ENCODE measurements around the gene C22orf39.

The C22orf39 gene

DNA sequence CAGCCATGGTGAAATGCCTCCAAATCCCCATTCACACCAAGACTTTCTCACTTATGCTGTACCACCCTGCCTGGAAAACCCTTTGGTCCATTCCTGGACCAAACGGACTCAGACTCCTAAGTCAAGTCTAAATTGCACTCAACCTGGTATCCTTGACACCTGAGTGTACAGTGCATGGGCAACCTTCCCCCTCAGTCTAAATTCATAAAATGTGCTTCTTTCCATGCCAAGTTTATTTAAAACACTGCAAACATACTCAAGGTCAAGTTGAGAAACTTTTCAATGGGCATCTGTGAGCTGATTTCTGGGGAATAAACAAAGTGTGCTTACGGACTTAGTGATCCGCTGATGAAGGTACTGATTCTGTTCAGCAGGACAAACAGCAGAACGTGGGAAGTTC is 42.4 kb downstream of the C22orf39 start:
- in situ Hi-C loops (cut with HindIII; ENCODE audit: low sequenced_read_pairs): no loop called here

DNA sequence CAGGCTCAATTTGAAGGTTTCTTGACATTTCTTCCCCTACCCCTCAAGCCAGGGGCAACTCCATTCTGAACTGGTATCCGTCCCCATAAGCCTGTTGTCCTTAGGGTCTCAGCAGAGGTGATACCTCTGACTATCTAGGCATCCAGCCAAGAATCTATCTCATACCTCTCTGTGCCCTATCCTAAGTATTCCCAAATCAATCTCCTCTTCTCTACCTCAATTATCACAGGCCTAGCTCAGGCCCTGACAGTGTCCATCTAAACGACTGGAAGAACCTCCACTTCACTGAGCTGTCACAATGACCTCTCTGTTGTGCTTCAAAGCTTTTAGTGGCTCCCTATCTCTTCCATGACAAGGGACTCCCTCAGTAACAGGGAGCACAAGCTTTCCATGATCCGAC is 42.8 kb downstream of the C22orf39 start:
- in situ Hi-C loops (cut with HindIII; ENCODE audit: low sequenced_read_pairs): no loop called here

DNA sequence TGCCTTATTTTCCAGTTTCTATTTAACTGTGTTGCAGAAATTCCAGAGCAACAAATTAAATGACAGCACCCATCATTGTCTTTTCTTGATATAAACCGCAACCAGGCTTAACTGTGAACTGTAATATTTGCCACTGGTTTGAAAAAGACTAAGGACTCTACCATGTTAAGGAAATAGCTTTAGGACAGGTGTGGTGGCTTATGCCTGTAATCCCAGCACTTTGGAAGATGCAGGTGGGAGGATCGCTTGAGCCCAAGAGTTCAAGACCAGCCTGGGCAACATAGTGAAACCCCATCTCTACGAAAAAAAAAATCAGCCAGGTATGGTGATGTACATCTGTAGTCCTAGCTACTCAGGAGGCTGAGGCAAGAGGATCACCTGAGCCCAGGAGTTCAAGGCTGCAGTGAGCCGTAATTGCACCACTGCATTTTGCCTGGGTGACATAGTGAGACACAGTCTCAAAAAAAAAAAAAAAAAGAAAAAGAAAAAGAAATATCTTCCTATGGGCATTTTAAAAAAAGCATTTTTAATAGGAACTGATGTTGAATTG is 44.8 kb downstream of the C22orf39 start:
- in situ Hi-C loops (cut with HindIII; ENCODE audit: low sequenced_read_pairs): no loop called here

DNA sequence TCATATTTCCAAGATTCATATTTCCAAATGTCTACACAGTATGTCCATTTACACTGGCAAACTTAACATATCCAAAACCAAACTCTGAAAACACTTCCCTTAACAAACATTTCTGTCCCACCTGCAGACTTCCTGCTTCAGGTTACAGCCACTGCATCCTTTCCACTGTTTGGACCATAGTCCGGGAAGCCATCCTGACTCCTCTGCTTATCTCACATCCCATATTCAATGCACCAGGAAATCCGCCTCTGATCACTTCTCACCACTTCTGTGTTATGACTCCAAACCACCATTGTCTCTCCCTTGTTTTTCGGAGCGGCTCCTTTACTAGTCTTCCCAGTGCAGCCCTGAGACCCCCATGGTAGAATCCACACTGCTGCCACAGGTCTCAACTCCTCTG is 46.0 kb downstream of the C22orf39 start:
- in situ Hi-C loops (cut with HindIII; ENCODE audit: low sequenced_read_pairs): no loop called here

DNA sequence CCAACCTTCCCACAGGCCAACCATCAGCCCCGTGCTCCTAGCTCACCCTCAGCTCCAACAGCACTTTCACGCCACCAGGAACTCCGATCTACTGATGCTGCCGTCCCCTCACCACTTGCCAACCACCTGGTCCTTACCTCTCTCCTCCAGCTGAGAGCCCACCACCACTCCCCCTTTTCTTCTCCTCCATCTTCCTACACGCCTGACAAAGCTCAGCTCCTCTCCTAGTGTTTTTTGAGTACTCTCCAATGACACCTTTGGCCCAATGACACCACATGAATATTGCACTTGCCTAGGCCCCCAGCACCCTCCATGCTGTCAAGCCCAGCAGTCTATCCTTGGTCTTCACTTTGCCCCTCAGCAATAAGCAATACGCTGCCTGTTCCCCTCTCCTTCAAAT is 46.6 kb downstream of the C22orf39 start:
- in situ Hi-C loops (cut with HindIII; ENCODE audit: low sequenced_read_pairs): no loop called here

GRCh38 chr22:19398652-19399051 is 48.9 kb downstream of the C22orf39 start:
- in situ Hi-C loops (cut with HindIII; ENCODE audit: low sequenced_read_pairs): loop anchor here (5.0 kb wide), 1 partner anchor 181 kb away; no protein-coding TSS in a partner anchor

- in situ Hi-C loops (cut with HindIII; ENCODE audit: low sequenced_read_pairs): loop anchor here (5.0 kb wide), 1 partner anchor 181 kb away; no protein-coding TSS in a partner anchor
Observed at GRCh38 chr22:19398206-19398605, 49.3 kb downstream of the C22orf39 start.

DNA sequence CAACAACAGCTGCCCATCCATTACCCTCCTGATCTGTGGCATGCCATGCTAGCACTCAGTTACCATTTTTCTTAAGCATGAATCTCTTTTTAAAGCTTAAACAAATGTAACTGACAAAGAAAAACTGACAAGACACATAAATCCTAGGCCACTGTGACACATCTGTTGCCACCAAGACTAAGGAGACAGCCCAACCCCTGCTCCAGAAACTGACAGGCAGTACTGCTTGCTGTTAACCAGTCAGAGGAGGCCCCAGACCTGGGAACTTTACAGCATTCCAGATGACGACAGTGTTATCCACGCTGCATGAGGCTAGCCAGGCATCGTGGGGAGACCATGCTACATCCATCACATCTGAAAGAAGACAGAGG is 49.8 kb downstream of the C22orf39 start:
- in situ Hi-C loops (cut with HindIII; ENCODE audit: low sequenced_read_pairs): loop anchor here (5.0 kb wide), 1 partner anchor 180 kb away; no protein-coding TSS in a partner anchor

GRCh38 chr22:19396934-19397733 is 50.4 kb downstream of the C22orf39 start:
- in situ Hi-C loops (cut with HindIII; ENCODE audit: low sequenced_read_pairs): loop anchor here (5.0 kb wide), 1 partner anchor 180 kb away; no protein-coding TSS in a partner anchor

- in situ Hi-C loops (cut with HindIII; ENCODE audit: low sequenced_read_pairs): loop anchor here (5.0 kb wide), 1 partner anchor 179 kb away; no protein-coding TSS in a partner anchor
Observed at GRCh38 chr22:19396561-19396933, 51.0 kb downstream of the C22orf39 start.

- in situ Hi-C loops (cut with HindIII; ENCODE audit: low sequenced_read_pairs): loop anchor here (5.0 kb wide), 1 partner anchor 178 kb away; no protein-coding TSS in a partner anchor
Observed at GRCh38 chr22:19395276-19395675, 52.2 kb downstream of the C22orf39 start.

GRCh38 chr22:19394274-19395050 is 53.0 kb downstream of the C22orf39 start:
- in situ Hi-C loops (cut with HindIII; ENCODE audit: low sequenced_read_pairs): loop anchor here (5.0 kb wide), 1 partner anchor 177 kb away; no protein-coding TSS in a partner anchor

- in situ Hi-C loops (cut with HindIII; ENCODE audit: low sequenced_read_pairs): no loop called here
Observed at GRCh38 chr22:19393704-19394103, 53.8 kb downstream of the C22orf39 start.
